Spinal cord (tissue), 10 donors: ENCODE measurements around the gene EPHB1. TPM values are rescaled to one million over a fixed set of nuclear protein-coding genes. Genes with fewer than 3 reads are reported as not detected.

ENCODE experiments used
- DNase-seq, 6 donors: peaks; one replicate each; pipeline versions ENCODE4 v3.0.0 to v3.0.0-alpha.2; 2013 to 2015; ENCODE audit warnings: low spot score in 6 of 6, low read depth in 4 of 6
- H3K27ac ChIP-seq: one replicate; pipeline ENCODE4 v1.5.1; 2013; ENCODE audit warnings: low read depth, low read length, control low read depth
- H3K27me3 ChIP-seq: one replicate; pipeline ENCODE4 v1.6.1; 2013; ENCODE audit warnings: low read length; ENCODE audit not compliant: control insufficient read depth, insufficient read depth
- H3K36me3 ChIP-seq: one replicate; pipeline ENCODE4 v1.6.1; 2013; ENCODE audit warnings: low read length; ENCODE audit not compliant: control insufficient read depth, insufficient read depth
- H3K4me1 ChIP-seq: one replicate; pipeline ENCODE4 v1.6.1; 2013; ENCODE audit warnings: low read length; ENCODE audit not compliant: control insufficient read depth, insufficient read depth
- H3K4me3 ChIP-seq: one replicate; pipeline ENCODE4 v1.5.1; 2013; ENCODE audit warnings: low read depth, low read length, control low read depth
- H3K9me3 ChIP-seq: one replicate; pipeline ENCODE4 v1.6.1; 2013; ENCODE audit warnings: low read length; ENCODE audit not compliant: control insufficient read depth, insufficient read depth
- WGBS: methylation state at CpG from one replicate; pipeline ENCODE4 v1.1.5; 2013; ENCODE audit warnings: missing lambda C conversion rate; ENCODE audit not compliant: insufficient coverage; 5-methylcytosine and 5-hydroxymethylcytosine counted together
- polyA plus RNA-seq, 2 donors: library from polyadenylated mRNA; unstranded; fragments of 120-200 nt; gene quantifications; one replicate each; pipeline ENCODE4 v1.2.1, GENCODE V29; 2013; ENCODE audit not compliant: insufficient read length in 2 of 2
- total RNA-seq, 2 donors: library from RNA; depleted of rRNA in 1 of 2; stranded (reverse); fragments of 120-200 nt in 1 of 2; fragments of >200 nt in 1 of 2; gene quantifications; one replicate each; pipeline versions ENCODE4 v1.2.3 to v1.2.4, GENCODE V29; 2013 to 2014
- donor health status: healthy.

The EPHB1 gene
- total and polyA plus RNA-seq, 4 donors: 10.0 to 47.6 (median 22.8) TPM

DNA sequence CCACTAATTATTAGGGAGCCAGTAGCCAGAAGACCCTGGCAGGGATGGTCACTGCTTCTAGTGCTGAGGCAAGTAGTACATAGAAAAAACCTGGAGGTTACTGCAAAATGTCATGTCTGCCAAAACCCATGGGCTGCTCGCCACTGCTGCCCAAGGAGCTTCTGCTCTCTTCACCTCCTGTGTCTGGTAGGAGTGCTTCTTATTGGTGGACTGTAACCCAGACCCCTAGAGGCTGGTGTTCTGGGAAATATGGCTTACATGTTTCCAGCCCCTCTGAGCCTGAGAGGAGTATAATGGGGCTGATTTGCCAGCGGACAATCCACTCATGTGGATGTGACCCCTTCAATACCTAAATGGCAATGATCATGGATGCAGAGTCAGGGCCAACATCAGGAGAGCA lies 286.4 kb downstream of the EPHB1 start:
- no peak for DNase-seq
- Histone ChIP-seq H3K4me1 (no peaks in the 10 kb centered on the region), H3K36me3 (no peaks in the 10 kb centered on the region), H3K9me3 (no peaks in the 10 kb centered on the region), H3K27ac (no peak overlapping the region), H3K27me3 (no peaks in the 10 kb centered on the region), H3K4me3 (no peak overlapping the region)
- WGBS: 83% methylated on average over 1 of the region's 2 CpGs

DNA sequence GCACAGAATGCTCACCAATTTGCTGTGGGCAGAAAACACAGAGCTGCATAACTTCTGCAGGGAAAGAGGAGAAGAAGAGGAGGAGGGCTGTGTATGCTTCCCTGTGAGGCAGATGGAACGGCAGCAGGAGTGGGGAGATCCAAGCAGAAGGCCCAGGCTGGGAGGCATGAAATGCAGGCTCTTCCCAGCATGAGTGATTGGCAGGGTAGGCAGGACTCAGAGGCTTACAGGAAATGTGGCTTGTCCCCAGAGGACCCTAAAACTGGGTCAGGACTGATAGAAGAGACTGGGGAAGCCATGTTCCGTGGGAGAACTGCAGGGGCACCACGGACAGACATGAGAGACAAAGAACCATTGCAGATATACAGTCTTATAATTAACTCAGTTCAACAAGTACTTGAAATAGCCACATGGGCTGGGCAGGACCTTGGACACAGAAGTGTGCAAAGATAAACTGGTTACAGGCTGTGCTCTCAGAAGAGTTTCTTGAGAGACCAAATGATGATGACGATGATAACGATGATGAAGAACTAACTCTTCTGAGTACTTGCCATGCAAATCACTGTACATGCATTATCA lies 286.9 kb downstream of the EPHB1 start:
- Histone ChIP-seq H3K27ac (no peak overlapping the region), H3K9me3 (no peaks in the 10 kb centered on the region), H3K4me1 (no peaks in the 10 kb centered on the region), H3K27me3 (no peaks in the 10 kb centered on the region), H3K4me3 (no peak overlapping the region), H3K36me3 (no peaks in the 10 kb centered on the region)
- 71% methylated on average over 4 of the region's 5 CpGs for WGBS
- peak in 1 of 6 donors; percentile 90 for DNase-seq

DNA sequence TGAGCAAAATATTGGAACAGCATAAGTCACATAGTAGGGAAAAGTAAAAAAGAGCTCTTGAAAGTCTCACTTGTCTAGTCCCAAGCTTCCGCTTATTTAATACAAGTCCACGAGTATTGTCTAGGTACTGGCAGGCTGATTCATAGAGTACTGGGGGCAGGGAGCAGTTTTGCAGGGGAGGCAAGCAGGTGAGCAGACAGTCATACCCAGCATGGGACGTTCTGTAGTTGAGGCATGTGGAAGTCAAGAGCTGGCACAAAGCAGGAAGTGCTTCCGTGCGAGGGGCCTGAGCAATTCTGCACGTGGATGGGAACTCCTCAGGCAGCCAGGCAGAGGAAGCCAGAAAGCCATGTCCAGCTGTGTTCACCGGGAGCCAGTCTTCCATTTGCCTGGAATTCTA lies 287.6 kb downstream of the EPHB1 start:
- Histone ChIP-seq H3K9me3 (no peaks in the 10 kb centered on the region), H3K36me3 (no peaks in the 10 kb centered on the region), H3K27me3 (no peaks in the 10 kb centered on the region), H3K4me3 (no peak overlapping the region), H3K27ac (no peak overlapping the region), H3K4me1 (no peaks in the 10 kb centered on the region)
- WGBS: 67% methylated on average over 6 of the region's 7 CpGs
- no peak for DNase-seq

DNA sequence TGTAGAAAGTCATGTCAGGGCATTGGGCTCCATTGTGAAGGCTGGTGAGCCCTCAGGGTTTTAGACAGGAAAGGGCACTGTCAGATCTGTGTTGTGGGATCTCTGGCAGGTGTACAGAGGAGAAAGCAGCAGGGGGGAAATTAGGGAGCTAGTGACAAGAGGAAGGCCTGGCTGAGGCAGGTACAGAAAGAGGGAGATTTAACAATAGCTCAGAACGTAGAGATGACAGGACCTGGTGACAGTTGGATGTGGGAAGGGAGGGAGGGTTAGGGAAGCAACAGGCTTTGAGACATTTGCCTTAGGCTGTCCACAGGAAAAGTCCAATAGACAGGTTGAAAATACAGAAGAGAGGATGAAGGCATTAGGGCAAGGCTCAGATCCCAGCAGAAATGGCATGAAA lies 288.1 kb downstream of the EPHB1 start:
- no peak overlapping the region for H3K27ac ChIP-seq
- H3K36me3 ChIP-seq: no peaks in the 10 kb centered on the region
- DNase-seq: no peak
- no peaks in the 10 kb centered on the region for H3K4me1 ChIP-seq
- WGBS: 100% methylated on average over 1 of the region's 1 CpG
- H3K27me3 ChIP-seq: no peaks in the 10 kb centered on the region
- H3K4me3 ChIP-seq: no peak overlapping the region
- H3K9me3 ChIP-seq: no peaks in the 10 kb centered on the region

DNA sequence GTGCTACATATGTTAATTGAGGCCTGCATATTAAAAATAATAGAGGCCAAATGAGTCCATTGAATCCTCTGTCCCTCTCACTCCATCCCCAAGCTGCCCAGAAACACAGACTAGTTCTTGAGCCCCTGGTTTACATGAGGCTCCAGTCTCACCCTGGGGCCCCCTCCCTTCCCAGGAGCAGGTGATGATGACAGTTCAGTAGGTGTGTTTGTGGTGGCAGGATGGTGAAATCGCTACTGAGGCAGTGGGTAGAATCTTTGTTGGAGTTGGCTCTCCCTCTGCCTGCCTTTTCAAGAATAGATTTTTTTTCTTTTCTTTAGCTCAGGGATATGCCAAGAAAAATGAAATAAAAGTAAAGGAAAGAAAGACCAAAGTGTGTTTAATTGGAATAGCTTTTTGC lies 288.7 kb downstream of the EPHB1 start:
- Histone ChIP-seq H3K9me3 (no peaks in the 10 kb centered on the region), H3K27me3 (no peaks in the 10 kb centered on the region), H3K36me3 (no peaks in the 10 kb centered on the region), H3K4me3 (no peak overlapping the region), H3K4me1 (no peaks in the 10 kb centered on the region), H3K27ac (no peak overlapping the region)
- no peak for DNase-seq
- WGBS: no CpG with 5 or more reads among the region's 1 CpG

DNA sequence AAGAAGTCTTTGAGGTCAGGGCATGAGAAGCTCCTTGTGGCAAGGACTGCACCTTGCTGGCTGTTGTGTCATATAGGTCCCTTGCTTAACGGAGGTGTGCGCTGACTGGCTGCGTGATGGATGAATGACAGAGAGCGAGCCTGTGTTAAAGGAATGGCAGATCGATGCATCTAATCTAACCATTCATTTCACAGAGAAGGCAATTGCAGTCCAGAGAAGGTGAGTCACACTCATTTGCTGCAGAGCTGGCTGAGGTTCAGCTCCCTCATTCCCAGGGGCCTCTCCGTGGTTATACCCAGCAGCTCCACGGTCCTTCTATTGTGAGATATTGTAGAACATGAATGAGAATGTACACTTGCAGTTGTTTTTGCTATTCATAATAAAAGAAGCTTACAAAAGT lies 289.3 kb downstream of the EPHB1 start:
- Histone ChIP-seq H3K36me3 (no peaks in the 10 kb centered on the region), H3K27me3 (no peaks in the 10 kb centered on the region), H3K4me3 (no peak overlapping the region), H3K4me1 (no peaks in the 10 kb centered on the region), H3K9me3 (no peaks in the 10 kb centered on the region), H3K27ac (no peak overlapping the region)
- DNase-seq: peak in 1 of 6 donors; percentile 26
- WGBS: no CpG with 5 or more reads among the region's 7 CpGs

DNA sequence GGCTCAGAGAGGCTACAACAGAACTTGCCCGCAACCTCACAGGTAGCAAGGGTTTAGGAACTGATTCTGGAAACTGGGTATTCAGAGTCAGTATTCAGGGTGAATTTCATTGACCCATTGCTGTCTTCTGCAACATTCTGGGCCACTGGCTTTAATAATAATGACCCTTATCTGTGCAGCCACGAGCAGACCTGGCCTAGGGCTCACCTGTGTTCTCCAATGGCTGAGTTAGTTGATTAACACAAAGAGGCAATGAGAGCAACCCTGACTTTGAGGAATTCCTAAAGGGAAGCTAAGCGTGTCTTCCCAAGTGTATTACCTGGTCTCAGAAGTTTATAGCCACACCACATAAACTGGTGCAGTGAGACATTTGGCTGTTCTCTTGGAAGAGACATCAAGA lies 289.9 kb downstream of the EPHB1 start:
- Histone ChIP-seq H3K27me3 (no peaks in the 10 kb centered on the region), H3K4me1 (no peaks in the 10 kb centered on the region), H3K27ac (no peak overlapping the region), H3K36me3 (no peaks in the 10 kb centered on the region), H3K4me3 (no peak overlapping the region), H3K9me3 (no peaks in the 10 kb centered on the region)
- 89% methylated on average over 2 of the region's 3 CpGs for WGBS
- no peak for DNase-seq

DNA sequence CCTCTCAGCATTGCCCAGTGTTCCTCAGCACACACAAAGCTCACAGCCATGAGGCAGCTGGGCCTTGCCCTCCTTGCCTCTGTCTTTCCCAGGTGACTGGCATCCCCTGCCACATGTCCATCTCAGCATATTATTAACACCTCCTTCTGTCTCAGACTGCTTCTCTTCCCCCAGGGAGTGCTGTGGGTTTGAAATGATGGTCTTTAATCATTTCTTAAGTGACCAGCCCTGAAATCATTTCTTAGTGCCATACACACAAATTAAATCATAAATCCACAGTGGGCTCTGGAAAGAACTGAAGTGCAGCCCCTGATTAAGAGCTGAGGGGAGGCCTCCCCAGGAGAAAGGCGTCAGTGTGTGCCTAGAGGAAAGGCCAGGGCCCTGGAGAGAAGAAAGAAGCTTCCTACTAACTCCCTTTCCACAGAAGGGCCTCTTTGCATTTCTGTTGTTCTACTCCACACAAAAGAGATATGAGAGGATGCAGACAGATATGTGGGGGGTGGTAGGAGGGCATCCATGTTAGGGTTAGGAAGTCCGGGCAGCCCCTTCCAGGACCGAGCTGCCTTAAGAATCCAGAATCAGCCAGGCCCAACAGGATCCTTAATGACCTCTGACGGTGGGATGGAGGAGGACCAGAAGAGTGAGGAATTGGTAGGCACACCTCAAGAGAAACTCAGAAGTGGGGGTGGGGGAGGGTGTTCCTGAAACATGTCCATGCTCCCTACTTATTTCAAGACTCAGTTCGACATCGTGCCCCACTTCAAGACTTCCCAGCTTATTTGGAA lies 290.8 kb downstream of the EPHB1 start:
- DNase-seq: peak in 1 of 6 donors; percentile 46
- H3K4me3 ChIP-seq: no peak overlapping the region
- 100% methylated on average over 2 of the region's 6 CpGs for WGBS
- no peaks in the 10 kb centered on the region for H3K4me1 ChIP-seq
- H3K27me3 ChIP-seq: no peaks in the 10 kb centered on the region
- no peaks in the 10 kb centered on the region for H3K9me3 ChIP-seq
- no peaks in the 10 kb centered on the region for H3K36me3 ChIP-seq
- no peak overlapping the region for H3K27ac ChIP-seq

DNA sequence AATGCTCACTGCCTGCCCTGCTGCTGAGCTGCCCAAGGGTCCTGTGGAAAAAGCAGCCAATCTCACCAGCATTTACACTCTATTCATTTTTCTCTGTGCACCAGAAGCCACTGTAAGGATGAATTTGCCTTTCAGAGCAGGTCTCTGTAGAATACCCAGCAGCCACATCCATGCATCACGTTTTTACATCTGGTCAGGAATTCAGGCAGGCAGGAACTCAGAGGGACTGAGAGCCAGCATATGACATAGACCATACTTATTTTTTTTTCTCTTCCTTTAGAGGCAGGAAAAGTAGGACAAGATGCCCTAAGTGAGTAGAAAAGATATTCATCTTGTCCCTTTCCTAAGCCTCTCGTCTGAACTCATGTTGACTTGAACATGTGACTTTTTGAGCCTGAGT lies 292.7 kb downstream of the EPHB1 start:
- no peaks in the 10 kb centered on the region for H3K4me1 ChIP-seq
- H3K27me3 ChIP-seq: no peaks in the 10 kb centered on the region
- H3K9me3 ChIP-seq: no peaks in the 10 kb centered on the region
- H3K4me3 ChIP-seq: no peak overlapping the region
- H3K27ac ChIP-seq: no peak overlapping the region
- WGBS: no CpG with 5 or more reads among the region's 2 CpGs
- no peaks in the 10 kb centered on the region for H3K36me3 ChIP-seq
- DNase-seq: no peak

DNA sequence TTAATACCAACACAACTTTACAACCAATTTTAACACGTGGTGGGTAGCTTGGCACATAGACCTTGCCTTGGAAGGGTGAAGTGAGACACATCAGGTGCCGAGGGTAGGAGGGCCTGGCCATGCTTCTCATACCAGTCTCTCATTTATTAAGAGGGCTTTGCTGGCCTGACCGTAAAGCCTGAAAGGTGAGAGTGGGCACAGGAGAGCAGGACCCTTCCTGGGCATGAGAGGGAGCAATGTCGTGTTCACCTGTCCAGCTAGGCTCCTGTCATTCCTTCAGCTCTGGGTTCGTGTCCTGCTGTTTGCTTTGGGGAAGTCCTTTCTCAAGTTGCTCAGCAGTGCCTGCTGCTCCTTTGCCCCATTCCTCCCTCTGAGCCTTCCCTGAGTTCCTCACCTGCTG lies 294.4 kb downstream of the EPHB1 start:
- no peaks in the 10 kb centered on the region for H3K9me3 ChIP-seq
- H3K27ac ChIP-seq: no peak overlapping the region
- no peaks in the 10 kb centered on the region for H3K36me3 ChIP-seq
- H3K4me3 ChIP-seq: no peak overlapping the region
- H3K4me1 ChIP-seq: no peaks in the 10 kb centered on the region
- DNase-seq: no peak
- H3K27me3 ChIP-seq: no peaks in the 10 kb centered on the region
- 92% methylated on average over 4 of the region's 5 CpGs for WGBS
